ENCODE measurements around the gene VCP. TPM values are rescaled to one million over a fixed set of nuclear protein-coding genes. Genes with fewer than 3 reads are reported as not detected.

VCP gene
- total and polyA plus RNA-seq, 2 experiments from 2014 or later = 130 to 408 TPM

DNA sequence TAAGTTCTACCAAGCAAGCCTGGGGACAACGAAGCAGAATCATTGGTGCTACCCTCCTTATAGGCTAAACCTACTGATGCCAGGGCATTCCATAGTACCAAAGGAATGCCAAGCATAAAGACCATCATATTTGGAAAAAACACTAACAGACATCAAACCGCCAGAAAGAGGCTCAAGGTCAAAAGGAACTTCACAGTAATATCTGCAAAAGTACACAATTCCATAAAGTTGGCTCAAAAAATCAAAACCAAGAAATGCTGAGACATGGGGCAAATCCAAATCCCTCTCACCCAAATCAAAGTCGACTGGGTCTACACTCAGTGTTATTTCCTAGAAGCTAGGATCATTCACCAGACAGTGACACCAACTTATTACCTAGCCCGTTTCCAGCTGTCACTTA lies 3.4 kb downstream of the VCP start:
- ATAC-seq (no peak), DNase-seq (ENCODE audit: low spot score) (no peak)
- Histone ChIP-seq H3K36me3 (ENCODE audit: insufficient read depth) (peaks cover 47% of the 10 kb centered on the region), H3K4me1 (ENCODE audit: insufficient read depth) (peaks cover 15% of the 10 kb centered on the region), H3F3A (replicated peaks; ENCODE audit: low read depth) (peaks cover 13% of the 10 kb centered on the region), H3K9me2 (ENCODE audit: insufficient read depth) (no peaks in the 10 kb centered on the region), H3K79me2 (replicated peaks; ENCODE audit: insufficient read depth) (peaks cover 73% of the 10 kb centered on the region), H3K27ac (ENCODE audit: low read depth) (no peak overlapping the region), H4K20me1 (replicated peaks; ENCODE audit: insufficient read depth) (peaks cover 51% of the 10 kb centered on the region), H3K4me2 (peak overlapping the region; percentile 21; the same call in 1 of the 2 replicates), H3K4me3 (0 out of 2 replicates have a peak overlapping the region, but pooled peaks have one; percentile 14), H2AFZ (no peak overlapping the region), H3K27me3 (ENCODE audit: insufficient read depth) (no peaks in the 10 kb centered on the region)
- Mint-ChIP-seq H3K9me3 (0 out of 3 replicates have a peak, but pooled peaks cover 2% of the 10 kb centered on the region), H3K36me3 (ENCODE audit: low read depth) (peaks cover 80% of the 10 kb centered on the region), H3K27me3 (ENCODE audit: insufficient read depth, low read depth, poor library complexity) (peaks cover 9% of the 10 kb centered on the region), H3K4me3 (peak overlapping the region; percentile 31; the same call in 2 of the 3 replicates), H3K27ac (peak overlapping the region; percentile 59; the same call in 1 of the 2 replicates), H3K4me1 (peaks cover 26% of the 10 kb centered on the region)
- TF ChIP-seq STAT1 (IDR thresholded peaks at IDR 0.05; ENCODE audit: unreplicated experiment) (no peak), ZNF114 (CRISPR knock-in tag; IDR thresholded peaks at IDR 0.05) (no peak), JUNB (IDR thresholded peaks at IDR 0.05; ENCODE audit: unreplicated experiment) (no peak), EZH2phosphoT487 (IDR thresholded peaks at IDR 0.05; ENCODE audit: unreplicated experiment) (no peak), ZNF331 (CRISPR knock-in tag; IDR thresholded peaks at IDR 0.05; ENCODE audit: low read depth) (no peak), NANOG (IDR thresholded peaks at IDR 0.05; ENCODE audit: borderline replicate concordance) (no peak), CREB1 (CRISPR knock-in tag; IDR thresholded peaks at IDR 0.05; ENCODE audit: low read depth) (no peak), POLR2AphosphoS5 (IDR thresholded peaks at IDR 0.05; ENCODE audit: low read depth) (no peak), EZH2 (IDR thresholded peaks at IDR 0.05; ENCODE audit: low read depth, unreplicated experiment) (no peak)
- TF ChIP-seq, protein P1, sequence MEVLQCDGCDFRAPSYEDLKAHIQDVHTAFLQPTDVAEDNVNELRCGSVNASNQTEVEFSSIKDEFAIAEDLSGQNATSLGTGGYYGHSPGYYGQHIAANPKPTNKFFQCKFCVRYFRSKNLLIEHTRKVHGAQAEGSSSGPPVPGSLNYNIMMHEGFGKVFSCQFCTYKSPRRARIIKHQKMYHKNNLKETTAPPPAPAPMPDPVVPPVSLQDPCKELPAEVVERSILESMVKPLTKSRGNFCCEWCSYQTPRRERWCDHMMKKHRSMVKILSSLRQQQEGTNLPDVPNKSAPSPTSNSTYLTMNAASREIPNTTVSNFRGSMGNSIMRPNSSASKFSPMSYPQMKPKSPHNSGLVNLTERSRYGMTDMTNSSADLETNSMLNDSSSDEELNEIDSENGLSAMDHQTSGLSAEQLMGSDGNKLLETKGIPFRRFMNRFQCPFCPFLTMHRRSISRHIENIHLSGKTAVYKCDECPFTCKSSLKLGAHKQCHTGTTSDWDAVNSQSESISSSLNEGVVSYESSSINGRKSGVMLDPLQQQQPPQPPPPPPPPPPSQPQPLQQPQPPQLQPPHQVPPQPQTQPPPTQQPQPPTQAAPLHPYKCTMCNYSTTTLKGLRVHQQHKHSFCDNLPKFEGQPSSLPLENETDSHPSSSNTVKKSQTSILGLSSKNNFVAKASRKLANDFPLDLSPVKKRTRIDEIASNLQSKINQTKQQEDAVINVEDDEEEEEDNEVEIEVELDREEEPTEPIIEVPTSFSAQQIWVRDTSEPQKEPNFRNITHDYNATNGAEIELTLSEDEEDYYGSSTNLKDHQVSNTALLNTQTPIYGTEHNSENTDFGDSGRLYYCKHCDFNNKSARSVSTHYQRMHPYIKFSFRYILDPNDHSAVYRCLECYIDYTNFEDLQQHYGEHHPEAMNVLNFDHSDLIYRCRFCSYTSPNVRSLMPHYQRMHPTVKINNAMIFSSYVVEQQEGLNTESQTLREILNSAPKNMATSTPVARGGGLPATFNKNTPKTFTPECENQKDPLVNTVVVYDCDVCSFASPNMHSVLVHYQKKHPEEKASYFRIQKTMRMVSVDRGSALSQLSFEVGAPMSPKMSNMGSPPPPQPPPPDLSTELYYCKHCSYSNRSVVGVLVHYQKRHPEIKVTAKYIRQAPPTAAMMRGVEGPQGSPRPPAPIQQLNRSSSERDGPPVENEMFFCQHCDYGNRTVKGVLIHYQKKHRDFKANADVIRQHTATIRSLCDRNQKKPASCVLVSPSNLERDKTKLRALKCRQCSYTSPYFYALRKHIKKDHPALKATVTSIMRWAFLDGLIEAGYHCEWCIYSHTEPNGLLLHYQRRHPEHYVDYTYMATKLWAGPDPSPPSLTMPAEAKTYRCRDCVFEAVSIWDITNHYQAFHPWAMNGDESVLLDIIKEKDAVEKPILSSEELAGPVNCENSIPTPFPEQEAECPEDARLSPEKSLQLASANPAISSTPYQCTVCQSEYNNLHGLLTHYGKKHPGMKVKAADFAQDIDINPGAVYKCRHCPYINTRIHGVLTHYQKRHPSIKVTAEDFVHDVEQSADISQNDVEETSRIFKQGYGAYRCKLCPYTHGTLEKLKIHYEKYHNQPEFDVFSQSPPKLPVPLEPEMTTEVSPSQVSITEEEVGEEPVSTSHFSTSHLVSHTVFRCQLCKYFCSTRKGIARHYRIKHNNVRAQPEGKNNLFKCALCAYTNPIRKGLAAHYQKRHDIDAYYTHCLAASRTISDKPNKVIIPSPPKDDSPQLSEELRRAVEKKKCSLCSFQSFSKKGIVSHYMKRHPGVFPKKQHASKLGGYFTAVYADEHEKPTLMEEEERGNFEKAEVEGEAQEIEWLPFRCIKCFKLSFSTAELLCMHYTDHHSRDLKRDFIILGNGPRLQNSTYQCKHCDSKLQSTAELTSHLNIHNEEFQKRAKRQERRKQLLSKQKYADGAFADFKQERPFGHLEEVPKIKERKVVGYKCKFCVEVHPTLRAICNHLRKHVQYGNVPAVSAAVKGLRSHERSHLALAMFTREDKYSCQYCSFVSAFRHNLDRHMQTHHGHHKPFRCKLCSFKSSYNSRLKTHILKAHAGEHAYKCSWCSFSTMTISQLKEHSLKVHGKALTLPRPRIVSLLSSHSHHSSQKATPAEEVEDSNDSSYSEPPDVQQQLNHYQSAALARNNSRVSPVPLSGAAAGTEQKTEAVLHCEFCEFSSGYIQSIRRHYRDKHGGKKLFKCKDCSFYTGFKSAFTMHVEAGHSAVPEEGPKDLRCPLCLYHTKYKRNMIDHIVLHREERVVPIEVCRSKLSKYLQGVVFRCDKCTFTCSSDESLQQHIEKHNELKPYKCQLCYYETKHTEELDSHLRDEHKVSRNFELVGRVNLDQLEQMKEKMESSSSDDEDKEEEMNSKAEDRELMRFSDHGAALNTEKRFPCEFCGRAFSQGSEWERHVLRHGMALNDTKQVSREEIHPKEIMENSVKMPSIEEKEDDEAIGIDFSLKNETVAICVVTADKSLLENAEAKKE (CRISPR knock-in tag; IDR thresholded peaks at IDR 0.05) = no peak
- TF ChIP-seq, protein P2, sequence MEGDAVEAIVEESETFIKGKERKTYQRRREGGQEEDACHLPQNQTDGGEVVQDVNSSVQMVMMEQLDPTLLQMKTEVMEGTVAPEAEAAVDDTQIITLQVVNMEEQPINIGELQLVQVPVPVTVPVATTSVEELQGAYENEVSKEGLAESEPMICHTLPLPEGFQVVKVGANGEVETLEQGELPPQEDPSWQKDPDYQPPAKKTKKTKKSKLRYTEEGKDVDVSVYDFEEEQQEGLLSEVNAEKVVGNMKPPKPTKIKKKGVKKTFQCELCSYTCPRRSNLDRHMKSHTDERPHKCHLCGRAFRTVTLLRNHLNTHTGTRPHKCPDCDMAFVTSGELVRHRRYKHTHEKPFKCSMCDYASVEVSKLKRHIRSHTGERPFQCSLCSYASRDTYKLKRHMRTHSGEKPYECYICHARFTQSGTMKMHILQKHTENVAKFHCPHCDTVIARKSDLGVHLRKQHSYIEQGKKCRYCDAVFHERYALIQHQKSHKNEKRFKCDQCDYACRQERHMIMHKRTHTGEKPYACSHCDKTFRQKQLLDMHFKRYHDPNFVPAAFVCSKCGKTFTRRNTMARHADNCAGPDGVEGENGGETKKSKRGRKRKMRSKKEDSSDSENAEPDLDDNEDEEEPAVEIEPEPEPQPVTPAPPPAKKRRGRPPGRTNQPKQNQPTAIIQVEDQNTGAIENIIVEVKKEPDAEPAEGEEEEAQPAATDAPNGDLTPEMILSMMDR (conservative IDR thresholded peaks at IDR 0.05; ENCODE audit: low read depth in 2 of 2) = no peak
- TF ChIP-seq, protein P3, sequence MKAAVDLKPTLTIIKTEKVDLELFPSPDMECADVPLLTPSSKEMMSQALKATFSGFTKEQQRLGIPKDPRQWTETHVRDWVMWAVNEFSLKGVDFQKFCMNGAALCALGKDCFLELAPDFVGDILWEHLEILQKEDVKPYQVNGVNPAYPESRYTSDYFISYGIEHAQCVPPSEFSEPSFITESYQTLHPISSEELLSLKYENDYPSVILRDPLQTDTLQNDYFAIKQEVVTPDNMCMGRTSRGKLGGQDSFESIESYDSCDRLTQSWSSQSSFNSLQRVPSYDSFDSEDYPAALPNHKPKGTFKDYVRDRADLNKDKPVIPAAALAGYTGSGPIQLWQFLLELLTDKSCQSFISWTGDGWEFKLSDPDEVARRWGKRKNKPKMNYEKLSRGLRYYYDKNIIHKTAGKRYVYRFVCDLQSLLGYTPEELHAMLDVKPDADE (IDR thresholded peaks at IDR 0.05) = no peak
- TF ChIP-seq, protein P4, sequence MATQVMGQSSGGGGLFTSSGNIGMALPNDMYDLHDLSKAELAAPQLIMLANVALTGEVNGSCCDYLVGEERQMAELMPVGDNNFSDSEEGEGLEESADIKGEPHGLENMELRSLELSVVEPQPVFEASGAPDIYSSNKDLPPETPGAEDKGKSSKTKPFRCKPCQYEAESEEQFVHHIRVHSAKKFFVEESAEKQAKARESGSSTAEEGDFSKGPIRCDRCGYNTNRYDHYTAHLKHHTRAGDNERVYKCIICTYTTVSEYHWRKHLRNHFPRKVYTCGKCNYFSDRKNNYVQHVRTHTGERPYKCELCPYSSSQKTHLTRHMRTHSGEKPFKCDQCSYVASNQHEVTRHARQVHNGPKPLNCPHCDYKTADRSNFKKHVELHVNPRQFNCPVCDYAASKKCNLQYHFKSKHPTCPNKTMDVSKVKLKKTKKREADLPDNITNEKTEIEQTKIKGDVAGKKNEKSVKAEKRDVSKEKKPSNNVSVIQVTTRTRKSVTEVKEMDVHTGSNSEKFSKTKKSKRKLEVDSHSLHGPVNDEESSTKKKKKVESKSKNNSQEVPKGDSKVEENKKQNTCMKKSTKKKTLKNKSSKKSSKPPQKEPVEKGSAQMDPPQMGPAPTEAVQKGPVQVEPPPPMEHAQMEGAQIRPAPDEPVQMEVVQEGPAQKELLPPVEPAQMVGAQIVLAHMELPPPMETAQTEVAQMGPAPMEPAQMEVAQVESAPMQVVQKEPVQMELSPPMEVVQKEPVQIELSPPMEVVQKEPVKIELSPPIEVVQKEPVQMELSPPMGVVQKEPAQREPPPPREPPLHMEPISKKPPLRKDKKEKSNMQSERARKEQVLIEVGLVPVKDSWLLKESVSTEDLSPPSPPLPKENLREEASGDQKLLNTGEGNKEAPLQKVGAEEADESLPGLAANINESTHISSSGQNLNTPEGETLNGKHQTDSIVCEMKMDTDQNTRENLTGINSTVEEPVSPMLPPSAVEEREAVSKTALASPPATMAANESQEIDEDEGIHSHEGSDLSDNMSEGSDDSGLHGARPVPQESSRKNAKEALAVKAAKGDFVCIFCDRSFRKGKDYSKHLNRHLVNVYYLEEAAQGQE (IDR thresholded peaks at IDR 0.05; ENCODE audit: unreplicated experiment) = no peak
